GM23338 (cell line): ENCODE results near the gene PRR33. TPM values are rescaled to one million over a fixed set of nuclear protein-coding genes. Genes with fewer than 3 reads are reported as not detected.

ENCODE experiments used
- ATAC-seq: fragments of 200-7000 bp; cut with Tn5 transposase; 3 replicates; pipeline ENCODE4 v1.9.1; 2020
- DNase-seq: peaks from one replicate; pipeline ENCODE4 v3.0.0-alpha.2; 2015; ENCODE audit warnings: low spot score
- H2AFZ ChIP-seq: fragments of 200-600 bp; sonication (generic); 2 replicates; pipeline ENCODE4 v1.8.0; 2016; ENCODE audit warnings: antibody characterized with exemption, mild to moderate bottlenecking, moderate library complexity
- H3F3A ChIP-seq: fragments of 200-600 bp; sonication (generic); replicated peaks from 2 replicates; pipeline ENCODE4 v1.8.0; 2017; ENCODE audit warnings: antibody characterized with exemption, mixed run types, low read depth
- H3K27ac ChIP-seq: fragments of 200-600 bp; sonication (generic); 2 replicates; pipeline ENCODE4 v1.6.1; 2016; ENCODE audit warnings: low read depth
- H3K27me3 ChIP-seq: fragments of 200-600 bp; sonication (generic); 2 replicates; pipeline ENCODE4 v1.8.0; 2016; ENCODE audit warnings: mild to moderate bottlenecking, mixed run types, moderate library complexity; ENCODE audit not compliant: insufficient read depth
- H3K36me3 ChIP-seq: fragments of 200-600 bp; sonication (generic); 2 replicates; pipeline ENCODE4 v1.8.0; 2016; ENCODE audit warnings: mild to moderate bottlenecking; ENCODE audit not compliant: insufficient read depth
- H3K4me1 ChIP-seq: fragments of 200-600 bp; sonication (generic); 2 replicates; pipeline ENCODE4 v1.8.0; 2016; ENCODE audit warnings: mild to moderate bottlenecking, moderate library complexity; ENCODE audit not compliant: insufficient read depth
- H3K4me2 ChIP-seq: fragments of 200-600 bp; sonication (generic); 2 replicates; pipeline ENCODE4 v1.7.1; 2017; ENCODE audit warnings: mixed run types
- H3K4me3 ChIP-seq: fragments of 200-600 bp; sonication (generic); 2 replicates; pipeline ENCODE4 v1.6.1; 2016; ENCODE audit warnings: mixed run types
- H3K79me2 ChIP-seq: fragments of 200-600 bp; sonication (generic); replicated peaks from 2 replicates; pipeline ENCODE4 v1.8.0; 2017; ENCODE audit warnings: mild to moderate bottlenecking; ENCODE audit not compliant: insufficient read depth
- H3K9me2 ChIP-seq: fragments of 200-600 bp; sonication (generic); 2 replicates; pipeline ENCODE4 v1.8.0; 2017; ENCODE audit not compliant: insufficient read depth
- H4K20me1 ChIP-seq: fragments of 200-600 bp; sonication (generic); replicated peaks from 2 replicates; pipeline ENCODE4 v1.8.0; 2017; ENCODE audit warnings: mild to moderate bottlenecking; ENCODE audit not compliant: insufficient read depth
- H3K27ac Mint-ChIP-seq: 2 replicates; pipeline ENCODE4 v1.8.0; 2020; ENCODE audit warnings: inconsistent platforms, mild to moderate bottlenecking, moderate library complexity, mixed read lengths
- H3K27me3 Mint-ChIP-seq: 3 replicates; pipeline ENCODE4 v1.8.0; 2022; ENCODE audit warnings: low read depth, mild to moderate bottlenecking, moderate library complexity, mixed read lengths, inconsistent platforms; ENCODE audit not compliant: insufficient read depth, poor library complexity
- H3K36me3 Mint-ChIP-seq: 3 replicates; pipeline ENCODE4 v1.8.0; 2021; ENCODE audit warnings: low read depth, mild to moderate bottlenecking, inconsistent platforms, moderate library complexity, mixed read lengths
- H3K4me1 Mint-ChIP-seq: 3 replicates; pipeline ENCODE4 v1.8.0; 2020; ENCODE audit warnings: mild to moderate bottlenecking, inconsistent platforms, mixed read lengths
- H3K4me3 Mint-ChIP-seq: 3 replicates; pipeline ENCODE4 v1.8.0; 2021; ENCODE audit warnings: moderate library complexity, mild to moderate bottlenecking, inconsistent platforms, mixed read lengths
- H3K9me3 Mint-ChIP-seq: 3 replicates; pipeline ENCODE4 v1.8.0; 2020; ENCODE audit warnings: moderate library complexity, mild to moderate bottlenecking, inconsistent platforms, mixed read lengths
- EZH2 ChIP-seq: fragments of 200-600 bp; sonication (generic); IDR thresholded peaks from one replicate; pipeline ENCODE4 v1.8.0; 2017; ENCODE audit warnings: antibody characterized with exemption, mild to moderate bottlenecking, low read depth; ENCODE audit not compliant: unreplicated experiment
- NANOG ChIP-seq: IDR thresholded peaks from 2 replicates; pipeline ENCODE4 v1.6.1; 2016; ENCODE audit warnings: antibody characterized with exemption, borderline replicate concordance
- ZNF114 ChIP-seq: fragments of 250-450 bp; sonication (Bioruptor Pico); IDR thresholded peaks from 2 replicates; pipeline ENCODE4 v1.5.0; 2020; ENCODE audit warnings: mild to moderate bottlenecking, moderate library complexity
- ZNF331 ChIP-seq: fragments of 250-450 bp; sonication (Bioruptor Pico); IDR thresholded peaks from 2 replicates; pipeline ENCODE4 v1.5.0; 2020; ENCODE audit warnings: low read depth, mild to moderate bottlenecking, moderate library complexity
- polyA plus RNA-seq: library from polyadenylated mRNA; unstranded; fragments of >200 nt; fragmentation: Nextera tagmentation; extraction: Ambion mirVana; gene quantifications from 2 replicates; pipeline ENCODE4 v1.2.1, GENCODE V29; 2016
- total RNA-seq: library from RNA; depleted of rRNA; stranded (reverse); fragments of >200 nt; shearing (Covaris generic); gene quantifications from 2 replicates; pipeline ENCODE4 v1.2.3, GENCODE V29; 2014
- TF ChIP-seq, protein P1 (sequence below): IDR thresholded peaks from 2 replicates; pipeline ENCODE4 v1.6.1; 2016; ENCODE audit warnings: antibody characterized with exemption
- TF ChIP-seq, protein P2 (sequence below): fragments of 250-450 bp; sonication (Bioruptor Pico); IDR thresholded peaks from 2 replicates; pipeline ENCODE4 v1.5.0; 2020; ENCODE audit warnings: mild to moderate bottlenecking, moderate library complexity

PRR33 gene
- total and polyA plus RNA-seq, 2 experiments from 2014 or later = not detected

DNA sequence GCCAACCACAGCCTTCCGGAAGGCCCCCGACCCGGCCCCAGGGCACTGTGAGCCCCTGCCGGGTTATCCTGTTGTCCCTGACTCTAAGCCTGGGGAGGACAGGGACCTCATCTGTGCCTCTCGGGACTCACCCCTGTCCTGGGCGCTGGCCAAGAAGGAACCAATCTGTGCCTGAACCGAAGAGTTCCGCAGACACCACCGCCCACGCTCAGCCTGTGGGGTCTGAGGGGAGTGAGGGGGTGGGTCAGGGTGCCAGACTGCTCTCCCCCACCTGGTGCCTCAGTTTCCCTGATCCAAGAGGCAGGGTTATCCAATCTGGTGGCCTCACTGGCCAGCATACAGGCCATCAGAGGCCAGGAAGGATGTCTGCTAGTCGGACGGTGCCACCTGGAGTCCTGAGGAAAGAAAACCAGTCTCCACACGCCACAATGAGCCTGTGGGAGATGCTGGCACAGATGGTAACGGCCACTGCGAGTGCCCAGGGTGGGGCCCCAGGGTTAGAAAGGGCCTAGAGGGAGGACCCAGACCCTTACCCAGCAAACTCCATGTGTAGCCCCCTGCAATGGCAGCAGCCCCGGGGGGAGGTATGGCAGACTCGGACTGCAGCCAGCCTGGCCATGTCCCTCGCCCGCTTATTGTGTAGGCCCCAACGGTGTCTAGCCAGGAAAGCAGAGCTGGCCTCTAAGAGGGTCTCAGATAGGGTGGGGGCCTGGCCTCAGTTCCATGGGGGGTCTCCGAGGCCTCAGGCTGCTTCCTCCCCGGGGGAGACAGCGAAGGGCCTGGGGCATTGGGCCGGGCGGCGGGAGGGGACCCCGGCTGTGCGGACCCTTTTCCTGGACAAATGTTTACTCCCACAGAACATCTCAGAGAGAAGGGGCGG is 27.0 kb upstream of the PRR33 start:
- Histone ChIP-seq H3K27ac (no peak overlapping the region), H2AFZ (no peak overlapping the region), H3F3A (no peaks in the 10 kb centered on the region), H3K79me2 (no peaks in the 10 kb centered on the region), H4K20me1 (no peaks in the 10 kb centered on the region), H3K4me1 (no peaks in the 10 kb centered on the region), H3K4me3 (no peak overlapping the region), H3K9me2 (no peaks in the 10 kb centered on the region), H3K36me3 (no peaks in the 10 kb centered on the region), H3K4me2 (no peak overlapping the region), H3K27me3 (no peaks in the 10 kb centered on the region)
- H3K4me3 Mint-ChIP-seq = no peak overlapping the region
- no peak for DNase-seq
- H3K27ac Mint-ChIP-seq = no peak overlapping the region
- TF ChIP-seq, protein P1, sequence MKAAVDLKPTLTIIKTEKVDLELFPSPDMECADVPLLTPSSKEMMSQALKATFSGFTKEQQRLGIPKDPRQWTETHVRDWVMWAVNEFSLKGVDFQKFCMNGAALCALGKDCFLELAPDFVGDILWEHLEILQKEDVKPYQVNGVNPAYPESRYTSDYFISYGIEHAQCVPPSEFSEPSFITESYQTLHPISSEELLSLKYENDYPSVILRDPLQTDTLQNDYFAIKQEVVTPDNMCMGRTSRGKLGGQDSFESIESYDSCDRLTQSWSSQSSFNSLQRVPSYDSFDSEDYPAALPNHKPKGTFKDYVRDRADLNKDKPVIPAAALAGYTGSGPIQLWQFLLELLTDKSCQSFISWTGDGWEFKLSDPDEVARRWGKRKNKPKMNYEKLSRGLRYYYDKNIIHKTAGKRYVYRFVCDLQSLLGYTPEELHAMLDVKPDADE = no peak
- no peak for TF ChIP-seq ZNF114 (CRISPR knock-in tag)
- TF ChIP-seq EZH2 = no peak
- no peak for TF ChIP-seq ZNF331
- TF ChIP-seq, protein P2, sequence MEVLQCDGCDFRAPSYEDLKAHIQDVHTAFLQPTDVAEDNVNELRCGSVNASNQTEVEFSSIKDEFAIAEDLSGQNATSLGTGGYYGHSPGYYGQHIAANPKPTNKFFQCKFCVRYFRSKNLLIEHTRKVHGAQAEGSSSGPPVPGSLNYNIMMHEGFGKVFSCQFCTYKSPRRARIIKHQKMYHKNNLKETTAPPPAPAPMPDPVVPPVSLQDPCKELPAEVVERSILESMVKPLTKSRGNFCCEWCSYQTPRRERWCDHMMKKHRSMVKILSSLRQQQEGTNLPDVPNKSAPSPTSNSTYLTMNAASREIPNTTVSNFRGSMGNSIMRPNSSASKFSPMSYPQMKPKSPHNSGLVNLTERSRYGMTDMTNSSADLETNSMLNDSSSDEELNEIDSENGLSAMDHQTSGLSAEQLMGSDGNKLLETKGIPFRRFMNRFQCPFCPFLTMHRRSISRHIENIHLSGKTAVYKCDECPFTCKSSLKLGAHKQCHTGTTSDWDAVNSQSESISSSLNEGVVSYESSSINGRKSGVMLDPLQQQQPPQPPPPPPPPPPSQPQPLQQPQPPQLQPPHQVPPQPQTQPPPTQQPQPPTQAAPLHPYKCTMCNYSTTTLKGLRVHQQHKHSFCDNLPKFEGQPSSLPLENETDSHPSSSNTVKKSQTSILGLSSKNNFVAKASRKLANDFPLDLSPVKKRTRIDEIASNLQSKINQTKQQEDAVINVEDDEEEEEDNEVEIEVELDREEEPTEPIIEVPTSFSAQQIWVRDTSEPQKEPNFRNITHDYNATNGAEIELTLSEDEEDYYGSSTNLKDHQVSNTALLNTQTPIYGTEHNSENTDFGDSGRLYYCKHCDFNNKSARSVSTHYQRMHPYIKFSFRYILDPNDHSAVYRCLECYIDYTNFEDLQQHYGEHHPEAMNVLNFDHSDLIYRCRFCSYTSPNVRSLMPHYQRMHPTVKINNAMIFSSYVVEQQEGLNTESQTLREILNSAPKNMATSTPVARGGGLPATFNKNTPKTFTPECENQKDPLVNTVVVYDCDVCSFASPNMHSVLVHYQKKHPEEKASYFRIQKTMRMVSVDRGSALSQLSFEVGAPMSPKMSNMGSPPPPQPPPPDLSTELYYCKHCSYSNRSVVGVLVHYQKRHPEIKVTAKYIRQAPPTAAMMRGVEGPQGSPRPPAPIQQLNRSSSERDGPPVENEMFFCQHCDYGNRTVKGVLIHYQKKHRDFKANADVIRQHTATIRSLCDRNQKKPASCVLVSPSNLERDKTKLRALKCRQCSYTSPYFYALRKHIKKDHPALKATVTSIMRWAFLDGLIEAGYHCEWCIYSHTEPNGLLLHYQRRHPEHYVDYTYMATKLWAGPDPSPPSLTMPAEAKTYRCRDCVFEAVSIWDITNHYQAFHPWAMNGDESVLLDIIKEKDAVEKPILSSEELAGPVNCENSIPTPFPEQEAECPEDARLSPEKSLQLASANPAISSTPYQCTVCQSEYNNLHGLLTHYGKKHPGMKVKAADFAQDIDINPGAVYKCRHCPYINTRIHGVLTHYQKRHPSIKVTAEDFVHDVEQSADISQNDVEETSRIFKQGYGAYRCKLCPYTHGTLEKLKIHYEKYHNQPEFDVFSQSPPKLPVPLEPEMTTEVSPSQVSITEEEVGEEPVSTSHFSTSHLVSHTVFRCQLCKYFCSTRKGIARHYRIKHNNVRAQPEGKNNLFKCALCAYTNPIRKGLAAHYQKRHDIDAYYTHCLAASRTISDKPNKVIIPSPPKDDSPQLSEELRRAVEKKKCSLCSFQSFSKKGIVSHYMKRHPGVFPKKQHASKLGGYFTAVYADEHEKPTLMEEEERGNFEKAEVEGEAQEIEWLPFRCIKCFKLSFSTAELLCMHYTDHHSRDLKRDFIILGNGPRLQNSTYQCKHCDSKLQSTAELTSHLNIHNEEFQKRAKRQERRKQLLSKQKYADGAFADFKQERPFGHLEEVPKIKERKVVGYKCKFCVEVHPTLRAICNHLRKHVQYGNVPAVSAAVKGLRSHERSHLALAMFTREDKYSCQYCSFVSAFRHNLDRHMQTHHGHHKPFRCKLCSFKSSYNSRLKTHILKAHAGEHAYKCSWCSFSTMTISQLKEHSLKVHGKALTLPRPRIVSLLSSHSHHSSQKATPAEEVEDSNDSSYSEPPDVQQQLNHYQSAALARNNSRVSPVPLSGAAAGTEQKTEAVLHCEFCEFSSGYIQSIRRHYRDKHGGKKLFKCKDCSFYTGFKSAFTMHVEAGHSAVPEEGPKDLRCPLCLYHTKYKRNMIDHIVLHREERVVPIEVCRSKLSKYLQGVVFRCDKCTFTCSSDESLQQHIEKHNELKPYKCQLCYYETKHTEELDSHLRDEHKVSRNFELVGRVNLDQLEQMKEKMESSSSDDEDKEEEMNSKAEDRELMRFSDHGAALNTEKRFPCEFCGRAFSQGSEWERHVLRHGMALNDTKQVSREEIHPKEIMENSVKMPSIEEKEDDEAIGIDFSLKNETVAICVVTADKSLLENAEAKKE = no peak
- no peak for TF ChIP-seq NANOG
- H3K9me3 Mint-ChIP-seq = peaks cover 6% of the 10 kb centered on the region; the same call in 2 of the 3 replicates
- H3K36me3 Mint-ChIP-seq = no peaks in the 10 kb centered on the region; the same call in 2 of the 3 replicates
- peaks cover 3% of the 10 kb centered on the region for H3K27me3 Mint-ChIP-seq
- no peaks in the 10 kb centered on the region for H3K4me1 Mint-ChIP-seq
- no peak for ATAC-seq
